ENCODE data around the gene CHST13. TPM values are rescaled to one million over a fixed set of nuclear protein-coding genes. Genes with fewer than 3 reads are reported as not detected.

Gene CHST13
- total and polyA plus RNA-seq, 2 donors (not counting 3 experiments of a cell fraction or from before 2014, with no cell fraction given), result 0.04 TPM; not detected in 1

- FAIRE-seq (no peak), DNase-seq (ENCODE audit: low read depth, low spot score) (no peak)
- Histone ChIP-seq H3K27ac (ENCODE audit: insufficient read depth, low read depth, low read length) (no peak overlapping the region), H3K4me3 (replicated peaks in 1 of 3; ENCODE audit: insufficient read depth in 1 of 3, low read depth in 1 of 3, low read length in 3 of 3) (no peak overlapping the region), H3K79me2 (ENCODE audit: control insufficient read depth, insufficient read depth, low read length) (no peaks in the 10 kb centered on the region), H3K9ac (replicated peaks; ENCODE audit: extremely low read depth, insufficient read depth, low read length) (no peak overlapping the region), H2AFZ (ENCODE audit: low read depth, low read length) (no peak overlapping the region), H4K20me1 (replicated peaks; ENCODE audit: control insufficient read depth, extremely low read depth, insufficient read depth, low read length) (no peaks in the 10 kb centered on the region), H3K27me3 (ENCODE audit: control insufficient read depth in 2 of 2, insufficient read depth in 2 of 2, low read length in 2 of 2) (no peaks in the 10 kb centered on the region), H3K9me3 (replicated peaks; ENCODE audit: control insufficient read depth, insufficient read depth, low read length) (no peaks in the 10 kb centered on the region), H3K4me1 (ENCODE audit: control insufficient read depth, extremely low read depth, insufficient read depth, low read length) (no peaks in the 10 kb centered on the region), H3K9me1 (replicated peaks; ENCODE audit: control insufficient read depth, extremely low read depth, insufficient read depth, low read length) (no peaks in the 10 kb centered on the region), H3K4me2 (ENCODE audit: insufficient read depth, low read length) (no peak overlapping the region), H3K36me3 (ENCODE audit: control insufficient read depth in 2 of 2, extremely low read depth in 1 of 2, insufficient read depth in 2 of 2, low read length in 2 of 2) (no peaks in the 10 kb centered on the region)
- no TSS peak for BruUV-seq (replicated peaks)
- no peak for TF ChIP-seq CTCF (IDR thresholded peaks at IDR 0.05; ENCODE audit: extremely low read depth in 1 of 2, insufficient read depth in 1 of 2, low read depth in 1 of 2, low read length in 2 of 2)
- TF ChIP-seq, protein P1, sequence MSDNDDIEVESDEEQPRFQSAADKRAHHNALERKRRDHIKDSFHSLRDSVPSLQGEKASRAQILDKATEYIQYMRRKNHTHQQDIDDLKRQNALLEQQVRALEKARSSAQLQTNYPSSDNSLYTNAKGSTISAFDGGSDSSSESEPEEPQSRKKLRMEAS (IDR thresholded peaks at IDR 0.05; ENCODE audit: insufficient read depth, insufficient read length), result no peak
- TF ChIP-seq MYC (IDR thresholded peaks at IDR 0.05; ENCODE audit: low read depth, low read length), result no peak
- TF ChIP-seq POLR2AphosphoS5 (IDR thresholded peaks at IDR 0.05; ENCODE audit: insufficient read depth, low read depth, low read length), result no peak
- TF ChIP-seq GATA2 (IDR thresholded peaks at IDR 0.05; ENCODE audit: insufficient read depth, insufficient read length, low read depth, low read length), result no peak
- no peak for TF ChIP-seq EZH2 (IDR thresholded peaks at IDR 0.05; ENCODE audit: borderline replicate concordance, low read depth, low read length, severe bottlenecking)
- no peak for TF ChIP-seq POLR2A (IDR thresholded peaks at IDR 0.05; ENCODE audit: low read depth, low read length)
- no peak for TF ChIP-seq JUN (IDR thresholded peaks at IDR 0.05; ENCODE audit: borderline replicate concordance, insufficient read depth, insufficient read length, low read depth)
- no peak for TF ChIP-seq FOS (IDR thresholded peaks at IDR 0.05; ENCODE audit: borderline replicate concordance, insufficient read depth, low read length)
- ChIA-PET POLR2A (no interaction called here), CTCF (no interaction called here)
- intact Hi-C loops (cut with micrococcal nuclease) (no loop called here), dilution Hi-C loops (cut with MboI; ENCODE audit: extremely low pct_ligation_motif_present, low sequenced_read_pairs) (no loop called here)
Observed at GRCh38 chr3:126507886-126508285, 16.1 kb upstream of the CHST13 start.

All from endothelial cell of umbilical vein (primary cell).